Fibroblast of lung (primary cell): ENCODE data around the gene DDX10. TPM values are rescaled to one million over a fixed set of nuclear protein-coding genes. Genes with fewer than 3 reads are reported as not detected.

Experiments
- DNase-seq, 2 donors: peaks; one replicate each; pipeline versions ENCODE4 v3.0.0 to v3.0.0-alpha.2; 2010; ENCODE audit warnings: low read depth in 2 of 2
- H2AFZ ChIP-seq: 2 replicates; pipeline ENCODE4 v1.5.1; 2012; ENCODE audit warnings: low read length, control low read depth, inconsistent platforms
- H3K27ac ChIP-seq: 2 replicates; pipeline ENCODE4 v1.5.1; 2011; ENCODE audit warnings: low read length, control low read depth; ENCODE audit not compliant: insufficient read depth
- H3K27me3 ChIP-seq: 2 replicates; pipeline ENCODE4 v1.5.1; 2011; ENCODE audit warnings: mild to moderate bottlenecking, low read length; ENCODE audit not compliant: control insufficient read depth, insufficient read depth
- H3K36me3 ChIP-seq: 2 replicates; pipeline ENCODE4 v1.5.1; 2011; ENCODE audit warnings: low read length; ENCODE audit not compliant: control insufficient read depth, insufficient read depth
- H3K4me1 ChIP-seq: 2 replicates; pipeline ENCODE4 v1.5.1; 2011; ENCODE audit warnings: low read length; ENCODE audit not compliant: control insufficient read depth, insufficient read depth; ENCODE audit errors: extremely low read depth
- H3K4me2 ChIP-seq: 2 replicates; pipeline ENCODE4 v1.5.1; 2011; ENCODE audit warnings: low read length, control low read depth; ENCODE audit not compliant: insufficient read depth; ENCODE audit errors: extremely low read depth
- H3K4me3 ChIP-seq, 4 experiments: fragments of 200-600 bp in 1 of 4; sonication (generic) in 1 of 4; replicated peaks in 1 of 4; 2 replicates each; pipeline ENCODE4 v1.5.1; 2011 to 2016; ENCODE audit warnings: low read length in 4 of 4, low read depth in 3 of 4, mild to moderate bottlenecking in 3 of 4, control low read depth in 2 of 4, inconsistent platforms in 1 of 4, mixed read lengths in 1 of 4; ENCODE audit not compliant: insufficient read depth in 1 of 4; ENCODE audit errors: control extremely low read depth in 1 of 4
- H3K79me2 ChIP-seq: 2 replicates; pipeline ENCODE4 v1.5.1; 2012; ENCODE audit warnings: mild to moderate bottlenecking, low read length, inconsistent platforms; ENCODE audit not compliant: control insufficient read depth, insufficient read depth
- H3K9ac ChIP-seq: 2 replicates; pipeline ENCODE4 v1.5.1; 2011; ENCODE audit warnings: mild to moderate bottlenecking, low read length, control low read depth; ENCODE audit not compliant: insufficient read depth
- H3K9me3 ChIP-seq: 2 replicates; pipeline ENCODE4 v1.5.1; 2012; ENCODE audit warnings: low read depth, low read length; ENCODE audit not compliant: control insufficient read depth, insufficient read depth
- H4K20me1 ChIP-seq: 2 replicates; pipeline ENCODE4 v1.5.1; 2011; ENCODE audit warnings: low read length; ENCODE audit not compliant: control insufficient read depth, insufficient read depth; ENCODE audit errors: extremely low read depth
- CTCF ChIP-seq, 2 donors: IDR thresholded peaks in 1 of 2; conservative IDR thresholded peaks in 1 of 2; 1 replicate in 1 of 2; 2 replicates in 1 of 2; pipeline ENCODE4 v1.5.1; 2011 to 2012; ENCODE audit warnings: low read length in 2 of 2, control low read depth in 1 of 2, inconsistent platforms in 1 of 2, low read depth in 1 of 2, mild to moderate bottlenecking in 1 of 2
- EZH2 ChIP-seq: IDR thresholded peaks from 2 replicates; pipeline ENCODE4 v1.5.1; 2012; ENCODE audit warnings: low read length, control low read depth, mild to moderate bottlenecking; ENCODE audit errors: missing control alignments
- polyA plus RNA-seq, 2 donors: library from polyadenylated mRNA; depleted of rRNA in 1 of 2; stranded (reverse) in 1 of 2; unstranded in 1 of 2; fragments of >200 nt; gene quantifications; 2 replicates each; pipeline ENCODE4 v1.2.1, GENCODE V29; 2011 to 2012; ENCODE audit warnings: missing spikeins in 1 of 2
- total RNA-seq: library from RNA; depleted of rRNA; stranded (reverse); fragments of >200 nt; gene quantifications from 2 replicates; pipeline ENCODE4 v1.2.1, GENCODE V29; 2014

The DDX10 gene
- total and polyA plus RNA-seq, 2 donors (not counting 1 experiment from before 2014, with no cell fraction given), result 18.5 to 20.7 TPM

GRCh38 chr11:108680271-108680670, 15.4 kb downstream of the DDX10 start:
- DNase-seq, result peak in 1 of 2 donors; percentile 24
- Histone ChIP-seq H3K4me3 (no peak overlapping the region), H3K27ac (no peak overlapping the region), H3K79me2 (no peaks in the 10 kb centered on the region), H3K9me3 (no peaks in the 10 kb centered on the region), H3K27me3 (no peaks in the 10 kb centered on the region), H3K9ac (no peak overlapping the region), H3K4me2 (no peak overlapping the region), H3K36me3 (peaks cover 2% of the 10 kb centered on the region), H4K20me1 (no peaks in the 10 kb centered on the region), H2AFZ (no peak overlapping the region), H3K4me1 (no peaks in the 10 kb centered on the region)
- TF ChIP-seq EZH2 (no peak), CTCF (conservative IDR thresholded peaks at IDR 0.05 in 1 of 2, IDR thresholded peaks at IDR 0.05 in 1 of 2; ENCODE audit: low read depth in 1 of 2, low read length in 2 of 2) (no peak)

- H3K4me1 ChIP-seq, result peaks cover 2% of the 10 kb centered on the region
- H2AFZ ChIP-seq, result no peak overlapping the region
- peaks cover 1% of the 10 kb centered on the region for H3K36me3 ChIP-seq
- no peaks in the 10 kb centered on the region for H3K79me2 ChIP-seq
- no peak overlapping the region for H3K9ac ChIP-seq
- H3K27me3 ChIP-seq, result no peaks in the 10 kb centered on the region
- H3K4me2 ChIP-seq, result no peak overlapping the region
- H3K27ac ChIP-seq, result no peak overlapping the region
- TF ChIP-seq CTCF (conservative IDR thresholded peaks at IDR 0.05 in 1 of 2, IDR thresholded peaks at IDR 0.05 in 1 of 2; ENCODE audit: low read depth in 1 of 2, low read length in 2 of 2) (no peak), EZH2 (no peak)
- H3K9me3 ChIP-seq, result no peaks in the 10 kb centered on the region
- no peaks in the 10 kb centered on the region for H4K20me1 ChIP-seq
- H3K4me3 ChIP-seq, result no peak overlapping the region
- peak in 1 of 2 donors; percentile 44 for DNase-seq
Observed at GRCh38 chr11:108685419-108686130, 20.7 kb downstream of the DDX10 start.

- Histone ChIP-seq H3K27me3 (no peaks in the 10 kb centered on the region), H3K36me3 (peaks cover 1% of the 10 kb centered on the region), H2AFZ (no peak overlapping the region), H3K9ac (no peak overlapping the region), H3K4me1 (peaks cover 4% of the 10 kb centered on the region), H3K4me3 (no peak overlapping the region), H4K20me1 (no peaks in the 10 kb centered on the region), H3K4me2 (no peak overlapping the region), H3K79me2 (no peaks in the 10 kb centered on the region), H3K27ac (no peak overlapping the region), H3K9me3 (no peaks in the 10 kb centered on the region)
- TF ChIP-seq EZH2, result no peak
- no peak for TF ChIP-seq CTCF (conservative IDR thresholded peaks at IDR 0.05 in 1 of 2, IDR thresholded peaks at IDR 0.05 in 1 of 2; ENCODE audit: low read depth in 1 of 2, low read length in 2 of 2)
- peak; percentile 48 to 82 for DNase-seq
Observed at GRCh38 chr11:108693852-108694251, 29.0 kb downstream of the DDX10 start.
